Measurements from ENCODE around the gene RPS6KA2. TPM values are rescaled to one million over a fixed set of nuclear protein-coding genes. Genes with fewer than 3 reads are reported as not detected.

Gene RPS6KA2
- polyA plus RNA-seq, 1 donor (not counting 4 experiments of a cell fraction or from before 2014, with no cell fraction given): 8.2 TPM

- Histone ChIP-seq H3K36me3 (ENCODE audit: control insufficient read depth in 2 of 2, extremely low read depth in 1 of 2, insufficient read depth in 2 of 2, low read length in 2 of 2) (no peaks in the 10 kb centered on the region), H2AFZ (ENCODE audit: control insufficient read depth, low read length) (peak overlapping the region; percentile 76), H3K9me1 (ENCODE audit: control insufficient read depth, extremely low read depth, insufficient read depth, low read length) (no peaks in the 10 kb centered on the region), H3K9me3 (ENCODE audit: control insufficient read depth, low read depth, low read length) (no peaks in the 10 kb centered on the region), H3K27ac (ENCODE audit: control insufficient read depth, insufficient read depth, low read length) (peak overlapping the region; percentile 43), H3K4me1 (ENCODE audit: control insufficient read depth, extremely low read depth, insufficient read depth, low read length) (no peaks in the 10 kb centered on the region), H3K27me3 (ENCODE audit: control insufficient read depth, extremely low read depth, insufficient read depth, low read length) (no peaks in the 10 kb centered on the region), H3K9ac (ENCODE audit: control insufficient read depth, extremely low read depth, insufficient read depth, low read length) (peak overlapping the region; percentile 75), H3K4me2 (ENCODE audit: control insufficient read depth, extremely low read depth, insufficient read depth, low read depth, low read length) (peak overlapping the region; percentile 68), H4K20me1 (ENCODE audit: control insufficient read depth, extremely low read depth, insufficient read depth, low read length) (no peaks in the 10 kb centered on the region), H3K4me3 (ENCODE audit: control insufficient read depth in 2 of 3, extremely low read depth in 1 of 3, insufficient read depth in 2 of 3, low read depth in 1 of 3, low read length in 3 of 3) (peak overlapping the region; percentile 60 to 84 (median 81)), H3K79me2 (ENCODE audit: control insufficient read depth, insufficient read depth, low read length) (peaks cover 4% of the 10 kb centered on the region)
- TF ChIP-seq CTCF (optimal IDR thresholded peaks at IDR 0.05 in 1 of 3, IDR thresholded peaks at IDR 0.05 in 1 of 3, conservative IDR thresholded peaks at IDR 0.05 in 1 of 3; ENCODE audit: extremely low read depth in 1 of 3, insufficient read depth in 2 of 3, low read length in 3 of 3) (no peak), EZH2 (IDR thresholded peaks at IDR 0.05; ENCODE audit: low read length) (no peak)
- dilution Hi-C loops (cut with MboI; ENCODE audit: extremely low pct_ligation_motif_present, low sequenced_read_pairs): no loop called here
- DNase-seq (ENCODE audit: low read depth, low spot score): no peak
- FAIRE-seq: no peak
These were observed 244.5 kb downstream of the RPS6KA2 start for GRCh38 chr6:166382500-166382932.

- FAIRE-seq: no peak
- H3K4me1 ChIP-seq (ENCODE audit: control insufficient read depth, extremely low read depth, insufficient read depth, low read length): no peaks in the 10 kb centered on the region
- TF ChIP-seq CTCF (optimal IDR thresholded peaks at IDR 0.05 in 1 of 3, IDR thresholded peaks at IDR 0.05 in 1 of 3, conservative IDR thresholded peaks at IDR 0.05 in 1 of 3; ENCODE audit: extremely low read depth in 1 of 3, insufficient read depth in 2 of 3, low read length in 3 of 3) (peak; percentile 69 to 92 (median 91)), EZH2 (IDR thresholded peaks at IDR 0.05; ENCODE audit: low read length) (no peak)
- no peak for DNase-seq (ENCODE audit: low read depth, low spot score)
- H2AFZ ChIP-seq (ENCODE audit: control insufficient read depth, low read length): peak overlapping the region; percentile 64
- H3K4me3 ChIP-seq (ENCODE audit: control insufficient read depth in 2 of 3, extremely low read depth in 1 of 3, insufficient read depth in 2 of 3, low read depth in 1 of 3, low read length in 3 of 3): peak overlapping the region; percentile 60 to 84 (median 81)
- no peaks in the 10 kb centered on the region for H3K27me3 ChIP-seq (ENCODE audit: control insufficient read depth, extremely low read depth, insufficient read depth, low read length)
- no peaks in the 10 kb centered on the region for H3K9me1 ChIP-seq (ENCODE audit: control insufficient read depth, extremely low read depth, insufficient read depth, low read length)
- H3K27ac ChIP-seq (ENCODE audit: control insufficient read depth, insufficient read depth, low read length): peak overlapping the region; percentile 43
- H3K36me3 ChIP-seq (ENCODE audit: control insufficient read depth in 2 of 2, extremely low read depth in 1 of 2, insufficient read depth in 2 of 2, low read length in 2 of 2): no peaks in the 10 kb centered on the region
- peak overlapping the region; percentile 68 for H3K4me2 ChIP-seq (ENCODE audit: control insufficient read depth, extremely low read depth, insufficient read depth, low read depth, low read length)
- dilution Hi-C loops (cut with MboI; ENCODE audit: extremely low pct_ligation_motif_present, low sequenced_read_pairs): no loop called here
- peak overlapping the region; percentile 75 for H3K9ac ChIP-seq (ENCODE audit: control insufficient read depth, extremely low read depth, insufficient read depth, low read length)
- no peaks in the 10 kb centered on the region for H3K9me3 ChIP-seq (ENCODE audit: control insufficient read depth, low read depth, low read length)
- H3K79me2 ChIP-seq (ENCODE audit: control insufficient read depth, insufficient read depth, low read length): peaks cover 4% of the 10 kb centered on the region
- H4K20me1 ChIP-seq (ENCODE audit: control insufficient read depth, extremely low read depth, insufficient read depth, low read length): no peaks in the 10 kb centered on the region
These were observed 245.1 kb downstream of the RPS6KA2 start for GRCh38 chr6:166381733-166382499.
